ENCODE measurements around the gene RAB35.

Gene RAB35

GRCh38 chr12:120142231-120142877 lies 25.8 kb upstream of the RAB35 start:
- DNase-seq (ENCODE audit: insufficient read length, low spot score): no peak
- no peak for FAIRE-seq
- no peak for TF ChIP-seq CTCF (IDR thresholded peaks at IDR 0.05; ENCODE audit: insufficient read depth, missing control alignments)

- TF ChIP-seq CTCF (IDR thresholded peaks at IDR 0.05; ENCODE audit: insufficient read depth, missing control alignments): no peak
- DNase-seq (ENCODE audit: insufficient read length, low spot score) (no peak), FAIRE-seq (no peak)
Measured at GRCh38 chr12:120141336-120141735, 24.8 kb upstream of the RAB35 start.

GRCh38 chr12:120140603-120141002 lies 24.1 kb upstream of the RAB35 start:
- FAIRE-seq: no peak
- no peak for TF ChIP-seq CTCF (IDR thresholded peaks at IDR 0.05; ENCODE audit: insufficient read depth, missing control alignments)
- no peak for DNase-seq (ENCODE audit: insufficient read length, low spot score)

- TF ChIP-seq CTCF (IDR thresholded peaks at IDR 0.05; ENCODE audit: insufficient read depth, missing control alignments): no peak
- FAIRE-seq: no peak
- DNase-seq (ENCODE audit: insufficient read length, low spot score): no peak
Measured at GRCh38 chr12:120139958-120140357, 23.4 kb upstream of the RAB35 start.

- TF ChIP-seq CTCF (IDR thresholded peaks at IDR 0.05; ENCODE audit: insufficient read depth, missing control alignments): no peak
- no peak for FAIRE-seq
Measured at GRCh38 chr12:120138366-120138765, 21.8 kb upstream of the RAB35 start.

GRCh38 chr12:120137833-120138232 lies 21.3 kb upstream of the RAB35 start:
- TF ChIP-seq CTCF (IDR thresholded peaks at IDR 0.05; ENCODE audit: insufficient read depth, missing control alignments): no peak
- DNase-seq (ENCODE audit: insufficient read length, low spot score) (no peak), FAIRE-seq (no peak)

More at GRCh38 chr12:120138366-120138765, 21.8 kb upstream of the RAB35 start:
- no peak for DNase-seq (ENCODE audit: insufficient read length, low spot score)

- no peak for TF ChIP-seq CTCF (IDR thresholded peaks at IDR 0.05; ENCODE audit: insufficient read depth, missing control alignments)
- no peak for FAIRE-seq
- no peak for DNase-seq (ENCODE audit: insufficient read length, low spot score)
Measured at GRCh38 chr12:120136093-120136770, 19.7 kb upstream of the RAB35 start.
